PFSK-1 (cell line): Measurements from ENCODE around the gene SLC9A9.

Experiments
- FOXP2 ChIP-seq: optimal IDR thresholded peaks from 2 replicates; pipeline ENCODE3; 2011; ENCODE audit warnings: borderline replicate concordance, control low read depth, inconsistent platforms; ENCODE audit not compliant: insufficient read depth; ENCODE audit errors: extremely low read length, extremely low read depth
- POLR2AphosphoS5 ChIP-seq: IDR thresholded peaks from 2 replicates; pipeline ENCODE4 v1.6.1; 2012; ENCODE audit warnings: low read depth, mild to moderate bottlenecking, control low read depth, low read length, moderate library complexity
- SIN3A ChIP-seq: IDR thresholded peaks from 2 replicates; pipeline ENCODE4 v1.6.1; 2012; ENCODE audit warnings: mild to moderate bottlenecking, low read length, moderate library complexity, borderline replicate concordance; ENCODE audit not compliant: insufficient read depth
- TAF1 ChIP-seq: IDR thresholded peaks from 2 replicates; pipeline ENCODE4 v1.6.1; 2012; ENCODE audit warnings: low read length, control low read depth, borderline replicate concordance; ENCODE audit not compliant: insufficient read depth
- TF ChIP-seq, protein P1 (sequence below), 2 experiments: IDR thresholded peaks; 2 replicates each; pipeline versions ENCODE4 v1.6.1 to v1.8.0; 2011 to 2012; ENCODE audit warnings: low read depth in 2 of 2, low read length in 2 of 2, control low read depth in 1 of 2, inconsistent platforms in 1 of 2, mild to moderate bottlenecking in 1 of 2, moderate library complexity in 1 of 2; ENCODE audit not compliant: insufficient read depth in 1 of 2

- no peak for TF ChIP-seq SIN3A
- no peak for TF ChIP-seq POLR2AphosphoS5
- no peak for TF ChIP-seq TAF1
- TF ChIP-seq, protein P1, sequence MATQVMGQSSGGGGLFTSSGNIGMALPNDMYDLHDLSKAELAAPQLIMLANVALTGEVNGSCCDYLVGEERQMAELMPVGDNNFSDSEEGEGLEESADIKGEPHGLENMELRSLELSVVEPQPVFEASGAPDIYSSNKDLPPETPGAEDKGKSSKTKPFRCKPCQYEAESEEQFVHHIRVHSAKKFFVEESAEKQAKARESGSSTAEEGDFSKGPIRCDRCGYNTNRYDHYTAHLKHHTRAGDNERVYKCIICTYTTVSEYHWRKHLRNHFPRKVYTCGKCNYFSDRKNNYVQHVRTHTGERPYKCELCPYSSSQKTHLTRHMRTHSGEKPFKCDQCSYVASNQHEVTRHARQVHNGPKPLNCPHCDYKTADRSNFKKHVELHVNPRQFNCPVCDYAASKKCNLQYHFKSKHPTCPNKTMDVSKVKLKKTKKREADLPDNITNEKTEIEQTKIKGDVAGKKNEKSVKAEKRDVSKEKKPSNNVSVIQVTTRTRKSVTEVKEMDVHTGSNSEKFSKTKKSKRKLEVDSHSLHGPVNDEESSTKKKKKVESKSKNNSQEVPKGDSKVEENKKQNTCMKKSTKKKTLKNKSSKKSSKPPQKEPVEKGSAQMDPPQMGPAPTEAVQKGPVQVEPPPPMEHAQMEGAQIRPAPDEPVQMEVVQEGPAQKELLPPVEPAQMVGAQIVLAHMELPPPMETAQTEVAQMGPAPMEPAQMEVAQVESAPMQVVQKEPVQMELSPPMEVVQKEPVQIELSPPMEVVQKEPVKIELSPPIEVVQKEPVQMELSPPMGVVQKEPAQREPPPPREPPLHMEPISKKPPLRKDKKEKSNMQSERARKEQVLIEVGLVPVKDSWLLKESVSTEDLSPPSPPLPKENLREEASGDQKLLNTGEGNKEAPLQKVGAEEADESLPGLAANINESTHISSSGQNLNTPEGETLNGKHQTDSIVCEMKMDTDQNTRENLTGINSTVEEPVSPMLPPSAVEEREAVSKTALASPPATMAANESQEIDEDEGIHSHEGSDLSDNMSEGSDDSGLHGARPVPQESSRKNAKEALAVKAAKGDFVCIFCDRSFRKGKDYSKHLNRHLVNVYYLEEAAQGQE (IDR thresholded peaks at IDR 0.05; ENCODE audit: insufficient read depth in 1 of 2, low read depth in 2 of 2, low read length in 2 of 2): no peak
- no peak for TF ChIP-seq FOXP2
Observed at GRCh38 chr3:143595456-143596077, 252.7 kb downstream of the SLC9A9 start.
